COR-L47 (cell line): ENCODE measurements around the gene POU6F1.
A peak's percentile ranks its signal among the peaks of the same experiment; 100 is the strongest.
"Not testable (repeated sequence)": the region's sequence is repeated elsewhere in the genome, so short reads cannot be mapped to it uniquely, and the experiment has no call there.

Experiments used
- DNase-seq: peaks from one replicate; lab custom pipeline; 2025; lab: John Stamatoyannopoulos, UW

POU6F1 gene, protein sequence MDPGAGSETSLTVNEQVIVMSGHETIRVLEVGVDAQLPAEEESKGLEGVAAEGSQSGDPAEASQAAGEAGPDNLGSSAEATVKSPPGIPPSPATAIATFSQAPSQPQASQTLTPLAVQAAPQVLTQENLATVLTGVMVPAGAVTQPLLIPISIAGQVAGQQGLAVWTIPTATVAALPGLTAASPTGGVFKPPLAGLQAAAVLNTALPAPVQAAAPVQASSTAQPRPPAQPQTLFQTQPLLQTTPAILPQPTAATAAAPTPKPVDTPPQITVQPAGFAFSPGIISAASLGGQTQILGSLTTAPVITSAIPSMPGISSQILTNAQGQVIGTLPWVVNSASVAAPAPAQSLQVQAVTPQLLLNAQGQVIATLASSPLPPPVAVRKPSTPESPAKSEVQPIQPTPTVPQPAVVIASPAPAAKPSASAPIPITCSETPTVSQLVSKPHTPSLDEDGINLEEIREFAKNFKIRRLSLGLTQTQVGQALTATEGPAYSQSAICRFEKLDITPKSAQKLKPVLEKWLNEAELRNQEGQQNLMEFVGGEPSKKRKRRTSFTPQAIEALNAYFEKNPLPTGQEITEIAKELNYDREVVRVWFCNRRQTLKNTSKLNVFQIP

GRCh38 chr12:51217968-51218606, at the start of gene POU6F1:
POU6F1 (minus strand) TSS chr12:51218062; CDS start chr12:51206836, 11,226 bp downstream.
- DNase-seq = peak; percentile 31

DNA sequence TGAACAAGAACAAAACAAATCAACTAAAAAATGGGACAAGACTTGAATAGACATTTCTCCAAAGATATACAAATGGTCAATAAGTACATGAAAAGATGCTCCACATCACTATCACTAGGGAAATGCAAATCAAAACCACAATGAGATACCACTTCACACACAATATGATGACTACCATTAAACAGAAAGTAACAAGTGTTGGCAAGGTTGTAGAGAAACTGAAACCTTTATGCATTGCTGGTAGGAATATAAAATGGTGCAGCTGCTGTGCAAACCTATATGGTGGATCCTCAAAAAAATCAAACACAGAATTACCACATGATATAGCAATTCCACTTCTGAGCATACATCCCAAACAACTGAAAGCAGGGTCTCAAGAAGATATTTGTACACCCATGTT, 47.2 kb upstream of the POU6F1 start:
- no peak for DNase-seq

DNA sequence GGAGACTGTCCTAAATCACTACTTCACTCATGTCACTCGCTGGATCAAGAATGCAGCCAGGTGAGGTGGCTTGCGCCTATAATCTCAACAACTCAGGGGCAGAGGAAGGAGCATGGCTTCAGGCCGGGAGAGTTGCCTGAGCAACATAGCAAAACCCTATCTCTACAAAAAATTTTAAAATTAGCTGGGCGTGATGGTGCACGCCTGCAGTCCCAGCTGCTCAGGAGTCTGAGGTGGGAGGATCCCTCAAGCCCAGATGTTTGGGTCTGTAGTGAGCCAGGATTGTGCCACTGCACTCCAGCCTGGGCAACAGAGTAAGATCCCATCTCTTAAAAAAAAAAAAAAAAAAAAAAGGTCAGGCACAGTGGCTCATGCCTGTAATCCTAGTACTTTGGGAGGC, 46.4 kb upstream of the POU6F1 start:
- DNase-seq = no peak

DNA sequence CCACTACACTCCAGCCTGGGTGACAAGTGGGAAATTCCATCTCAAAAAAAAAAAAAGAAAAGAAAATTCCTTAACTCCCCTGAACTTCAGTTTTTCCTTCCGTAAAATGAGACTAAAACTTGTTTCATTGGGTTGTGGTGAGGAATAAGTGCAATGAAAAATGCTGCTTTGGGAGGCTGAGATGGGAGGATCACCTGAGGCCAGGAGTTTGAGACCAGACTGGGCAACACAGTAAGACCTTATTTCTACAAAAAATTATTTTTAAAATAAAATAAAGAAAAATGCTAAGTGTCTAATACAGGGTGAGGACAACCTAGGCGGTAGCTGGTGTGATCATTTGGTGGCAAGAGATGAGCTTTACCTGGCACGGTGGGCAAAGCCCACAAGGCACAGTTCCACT, 45.5 kb upstream of the POU6F1 start:
- no peak for DNase-seq

DNA sequence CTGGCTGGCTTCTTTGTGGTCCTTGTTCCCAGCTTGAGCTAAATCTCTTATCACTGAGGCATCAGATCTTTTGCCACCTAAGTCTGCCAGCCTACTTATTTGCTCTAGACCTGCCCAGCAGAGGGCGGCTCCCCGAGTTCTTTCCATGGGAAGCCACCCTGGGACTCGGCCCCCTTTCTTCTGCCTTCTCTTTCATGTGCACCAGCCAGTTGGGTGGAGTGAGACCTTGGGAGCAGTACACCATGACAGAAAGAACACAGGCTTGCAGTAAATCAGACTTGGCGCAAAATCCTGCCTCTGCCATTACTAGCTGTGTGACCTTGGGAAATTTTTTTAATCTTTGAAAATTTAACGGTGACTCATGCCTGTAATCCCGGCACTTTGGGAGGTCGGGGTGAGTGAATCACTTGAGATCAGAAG, 44.9 kb upstream of the POU6F1 start:
- DNase-seq = peak; percentile 16

GRCh38 chr12:51259600-51259999, 41.7 kb upstream of the POU6F1 start:
- DNase-seq = not testable (repeated sequence)

DNA sequence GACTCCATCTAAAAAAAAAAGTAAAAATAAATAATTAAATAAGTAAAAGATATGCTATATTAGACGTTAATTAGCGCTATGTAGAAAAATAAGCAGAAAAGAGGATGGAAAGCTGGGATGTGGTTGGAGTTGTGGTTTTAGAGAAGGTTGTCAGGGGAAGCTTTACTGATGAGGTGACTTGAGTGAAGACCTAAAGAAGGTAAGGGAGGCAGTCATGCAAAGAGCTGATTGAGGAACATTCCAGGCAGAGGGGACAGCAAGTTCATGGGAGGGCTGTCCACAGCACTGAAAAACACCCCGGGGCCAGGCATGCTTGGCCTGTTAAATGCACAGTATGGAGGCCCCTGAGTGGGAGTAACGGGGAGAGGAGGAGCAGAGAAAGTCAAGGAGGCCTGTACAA, 36.7 kb upstream of the POU6F1 start:
- DNase-seq = no peak

GRCh38 chr12:51253276-51253675, 35.4 kb upstream of the POU6F1 start:
- no peak for DNase-seq

DNA sequence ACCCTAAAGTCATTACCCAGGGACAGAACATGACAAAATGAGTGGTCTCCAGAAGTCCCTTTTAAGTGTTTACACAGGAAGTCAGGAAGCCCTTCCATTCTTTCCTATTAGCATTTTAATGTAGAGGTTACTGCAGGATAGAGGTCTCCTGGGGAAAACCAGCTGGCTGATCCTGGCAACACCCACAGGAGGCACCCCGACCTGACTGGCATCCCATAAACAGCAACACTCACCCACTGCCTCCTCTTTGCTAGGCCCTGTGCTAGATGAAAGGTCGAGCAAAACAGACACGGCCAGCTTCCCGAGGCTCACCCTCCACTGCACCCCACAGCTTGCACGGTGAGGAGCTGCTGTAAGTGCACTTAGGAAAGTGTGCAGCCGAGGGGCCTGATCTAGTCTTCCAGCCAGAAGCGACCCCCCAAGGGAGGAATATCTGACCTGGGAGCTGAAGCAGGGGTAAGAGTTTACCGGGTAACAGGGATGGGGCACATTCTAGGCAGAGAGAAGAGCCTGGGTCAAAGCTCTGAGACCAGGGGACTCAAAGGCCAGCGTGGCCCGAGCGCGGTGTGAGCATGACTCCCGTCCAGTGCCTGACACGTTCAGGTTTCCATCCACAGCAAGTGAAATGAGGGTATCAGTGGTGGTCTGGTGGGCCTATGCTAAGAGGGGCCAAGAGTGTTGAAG, 29.8 kb upstream of the POU6F1 start:
- no peak for DNase-seq

DNA sequence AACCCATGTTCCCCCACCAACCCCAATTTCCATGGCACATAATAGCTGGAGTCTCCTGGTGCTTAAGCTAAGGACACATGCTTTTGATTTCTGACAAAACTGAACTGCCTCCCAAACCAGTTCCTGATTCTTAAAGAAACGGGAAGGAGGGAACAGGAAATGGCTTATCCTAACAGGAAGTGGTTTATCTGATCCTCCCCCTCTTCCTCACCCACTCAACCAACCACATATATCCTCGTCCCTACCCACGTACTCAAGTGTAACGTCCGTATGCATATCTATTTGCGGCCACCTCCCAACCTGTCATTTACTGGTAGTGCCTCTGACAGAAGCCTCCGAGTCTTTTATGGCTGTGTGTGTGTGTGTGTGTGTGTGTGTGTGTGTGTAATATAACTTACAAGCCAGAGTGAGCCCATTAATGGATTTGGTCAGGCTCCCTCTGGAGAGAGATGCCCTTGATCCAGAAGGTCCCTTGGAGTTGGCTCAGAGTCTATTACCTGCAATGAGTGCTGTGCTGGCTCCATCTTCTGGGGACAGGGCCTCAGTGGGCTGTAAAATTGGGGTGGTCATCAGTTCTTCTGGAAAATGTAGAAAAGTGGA, 28.5 kb upstream of the POU6F1 start:
- DNase-seq = no peak

- no peak for DNase-seq
These were observed 27.8 kb upstream of the POU6F1 start for GRCh38 chr12:51245476-51246253.

GRCh38 chr12:51244269-51244668, 26.4 kb upstream of the POU6F1 start:
- no peak for DNase-seq

DNA sequence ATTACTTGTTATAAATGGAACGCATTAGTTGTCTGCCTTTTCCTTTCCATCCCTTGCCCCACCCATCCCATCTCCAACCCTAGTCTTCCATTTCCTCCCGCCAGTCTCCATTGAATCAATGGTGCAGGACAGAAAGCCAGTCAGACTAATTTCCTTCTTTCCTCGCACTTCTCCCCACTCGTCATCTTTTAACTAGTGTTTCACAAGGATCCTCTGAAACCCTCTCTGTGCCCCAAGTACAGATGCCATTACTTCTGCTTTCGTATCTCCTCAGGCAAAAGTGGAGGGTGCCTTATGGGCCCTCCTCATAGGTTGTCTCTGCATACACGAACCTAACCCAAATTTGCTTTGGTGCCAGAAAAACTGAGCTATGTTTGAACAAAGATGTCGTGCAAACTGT, 25.0 kb upstream of the POU6F1 start:
- no peak for DNase-seq

DNA sequence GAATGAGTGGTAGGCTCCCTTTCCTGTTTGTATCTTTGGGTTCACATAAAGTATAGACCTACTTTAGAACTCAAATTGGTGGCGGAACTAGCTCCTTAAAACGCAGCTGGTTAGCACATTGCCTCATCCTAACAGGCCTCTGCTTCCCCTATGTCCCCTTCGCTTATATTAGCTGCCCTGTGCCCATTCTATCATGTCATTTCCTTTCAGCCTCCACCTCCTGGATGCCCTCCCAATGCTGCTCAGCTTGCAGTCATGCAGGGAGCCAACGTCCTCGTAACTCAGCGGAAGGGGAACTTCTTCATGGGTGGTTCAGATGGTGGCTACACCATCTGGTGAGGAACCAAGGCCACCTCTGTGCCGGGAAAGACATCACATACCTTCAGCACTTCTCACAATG, 24.3 kb upstream of the POU6F1 start:
- DNase-seq = no peak

GRCh38 chr12:51240971-51241370, 23.1 kb upstream of the POU6F1 start:
- DNase-seq = no peak

GRCh38 chr12:51238510-51239334, 20.9 kb upstream of the POU6F1 start, which contains the start of gene DAZAP2:
DAZAP2 (plus strand) TSS chr12:51238826; CDS start chr12:51238908, 82 bp downstream.
- peak; percentile 94 for DNase-seq

- no peak for DNase-seq
These were observed 20.2 kb upstream of the POU6F1 start for GRCh38 chr12:51238037-51238509.

DNA sequence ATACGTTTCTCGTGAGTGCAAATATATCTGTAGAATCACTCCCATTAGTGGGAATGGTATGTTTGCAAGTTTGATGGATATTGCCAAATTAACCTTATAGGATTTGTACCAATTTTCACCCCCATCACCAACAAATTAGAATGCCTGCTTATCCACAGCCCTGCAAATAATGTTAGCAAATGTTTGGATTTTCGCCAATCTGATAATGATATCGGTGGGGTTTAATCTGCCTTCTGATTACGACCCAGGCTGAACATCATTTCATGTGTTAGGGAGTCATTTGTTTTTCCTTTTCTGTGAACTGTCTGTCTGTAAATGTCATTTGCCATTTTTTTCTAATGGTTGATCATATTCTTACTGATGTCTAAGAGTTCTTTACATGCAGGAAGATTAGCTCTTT, 16.7 kb upstream of the POU6F1 start:
- DNase-seq = no peak

DNA sequence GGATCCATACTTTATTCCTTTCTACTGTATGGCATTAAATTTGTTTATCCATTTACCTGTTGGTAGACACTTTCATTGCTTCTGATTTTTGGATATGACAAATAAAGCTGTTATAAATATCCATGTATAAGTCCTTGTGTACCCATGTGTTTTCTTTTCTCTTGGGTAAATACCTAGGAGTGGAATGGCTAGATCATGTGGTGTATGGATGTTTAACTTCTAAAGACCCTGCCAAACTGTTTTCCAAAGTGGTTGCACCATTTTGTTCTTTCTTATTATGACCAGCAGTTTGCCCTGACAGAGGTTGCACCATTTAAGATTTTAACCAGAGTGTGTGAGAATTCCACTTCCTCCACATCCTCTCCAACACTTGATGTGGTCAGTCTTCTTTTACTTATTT, 14.8 kb upstream of the POU6F1 start:
- no peak for DNase-seq

DNA sequence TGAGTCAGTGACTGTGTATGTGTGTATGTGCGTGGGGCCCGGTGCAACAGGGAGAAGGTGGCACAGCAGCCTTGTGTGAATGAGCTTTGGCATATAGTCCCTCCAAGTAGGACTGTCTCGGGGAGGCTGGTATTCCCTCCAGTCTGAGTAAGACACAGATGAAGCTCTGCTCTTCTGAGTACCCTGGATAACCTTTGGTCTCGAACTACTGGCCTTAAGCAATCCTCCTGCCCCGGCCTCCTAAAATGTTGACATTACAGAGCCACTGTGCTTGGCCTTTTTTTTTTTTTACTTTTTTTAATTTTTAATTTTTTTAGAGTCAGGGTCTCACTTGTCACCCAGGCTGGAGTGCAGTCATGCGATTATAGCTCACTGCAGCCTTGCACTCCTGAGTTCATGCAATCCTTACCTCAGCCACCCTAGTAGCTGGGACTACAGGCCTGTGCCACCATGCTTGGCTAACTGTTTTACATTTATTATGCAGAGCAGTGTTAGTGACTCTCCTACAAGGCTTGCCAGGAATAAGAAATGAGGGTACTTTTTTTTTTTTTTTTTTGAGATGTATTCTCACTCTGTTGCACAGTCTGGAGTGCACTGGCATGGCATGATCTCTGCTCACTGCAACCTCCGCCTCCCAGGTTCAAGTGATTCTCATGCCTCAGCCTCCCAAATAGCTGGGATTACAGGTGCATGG, 11.4 kb upstream of the POU6F1 start:
- DNase-seq = no peak
